Neural cell (in vitro differentiated cells): ENCODE measurements around the gene ANKMY1. TPM values are rescaled to one million over a fixed set of nuclear protein-coding genes. Genes with fewer than 3 reads are reported as not detected.

Source experiments
- H2AFZ ChIP-seq: fragments of 200-600, 300-800 bp; sonication (generic), shearing (Covaris generic); 2 replicates; pipeline ENCODE4 v1.6.0; 2014; ENCODE audit warnings: low read depth, mild to moderate bottlenecking, antibody characterized with exemption, low read length, moderate library complexity
- H3F3A ChIP-seq: fragments of 200-600 bp; shearing (Covaris generic); 2 replicates; pipeline ENCODE4 v1.6.1; 2016; ENCODE audit warnings: mild to moderate bottlenecking, moderate library complexity, mixed read lengths, antibody characterized with exemption, low read length; ENCODE audit not compliant: insufficient read depth, poor library complexity, severe bottlenecking
- H3K27ac ChIP-seq: fragments of 200-600, 300-800 bp; sonication (generic), shearing (Covaris generic); 2 replicates; pipeline ENCODE4 v1.5.1; 2014; ENCODE audit warnings: mild to moderate bottlenecking, low read length, moderate library complexity
- H3K27me3 ChIP-seq: fragments of 300-800, 200-600 bp; sonication (generic), shearing (Covaris generic); 2 replicates; pipeline ENCODE4 v1.6.0; 2014; ENCODE audit warnings: mild to moderate bottlenecking, low read depth, low read length, moderate library complexity; ENCODE audit not compliant: insufficient read depth
- H3K36me3 ChIP-seq: fragments of 300-800, 200-600 bp; sonication (generic), shearing (Covaris generic); 2 replicates; pipeline ENCODE4 v1.5.1; 2014; ENCODE audit warnings: mild to moderate bottlenecking, antibody characterized with exemption, low read length, moderate library complexity; ENCODE audit not compliant: insufficient read depth
- H3K4me2 ChIP-seq: fragments of 300-800, 200-600 bp; sonication (generic), shearing (Covaris generic); 2 replicates; pipeline ENCODE4 v1.6.0; 2014; ENCODE audit warnings: mild to moderate bottlenecking, low read length
- H3K4me3 ChIP-seq: fragments of 300-800, 200-600 bp; sonication (generic), shearing (Covaris generic); 2 replicates; pipeline ENCODE4 v1.5.1; 2014; ENCODE audit warnings: mild to moderate bottlenecking, low read length, moderate library complexity
- H3K79me2 ChIP-seq: fragments of 200-600 bp; shearing (Covaris generic); replicated peaks from 2 replicates; pipeline ENCODE4 v1.6.0; 2014; ENCODE audit warnings: mild to moderate bottlenecking, low read length, moderate library complexity; ENCODE audit not compliant: insufficient read depth
- H3K9ac ChIP-seq: fragments of 300-800, 200-600 bp; sonication (generic), shearing (Covaris generic); 2 replicates; pipeline ENCODE4 v1.6.1; 2016; ENCODE audit warnings: mild to moderate bottlenecking, low read length, mixed read lengths
- H3K9me2 ChIP-seq: fragments of 200-600 bp; shearing (Covaris generic); 2 replicates; pipeline ENCODE4 v1.6.1; 2016; ENCODE audit warnings: mild to moderate bottlenecking, low read length, mixed read lengths; ENCODE audit not compliant: insufficient read depth
- H3K9me3 ChIP-seq: fragments of 200-600, 300-800 bp; sonication (generic), shearing (Covaris generic); 2 replicates; pipeline ENCODE4 v1.6.1; 2016; ENCODE audit warnings: mild to moderate bottlenecking, mixed run types, low read length, moderate library complexity, mixed read lengths
- H4K20me1 ChIP-seq: fragments of 200-600 bp; shearing (Covaris generic); 2 replicates; pipeline ENCODE4 v1.6.1; 2016; ENCODE audit warnings: mild to moderate bottlenecking, mixed run types; ENCODE audit not compliant: insufficient read depth
- EP300 ChIP-seq: fragments of 450-650 bp; conservative IDR thresholded peaks from 2 replicates; pipeline ENCODE4 v1.6.1; 2014; ENCODE audit warnings: antibody characterized with exemption, mild to moderate bottlenecking, moderate library complexity; ENCODE audit not compliant: poor library complexity, severe bottlenecking
- EZH2 ChIP-seq: fragments of 200-600, 300-800 bp; shearing (Covaris generic), sonication (generic); IDR thresholded peaks from 2 replicates; pipeline ENCODE4 v1.6.1; 2014; ENCODE audit warnings: antibody characterized with exemption, low read length, borderline replicate concordance, mild to moderate bottlenecking; ENCODE audit not compliant: insufficient read depth, poor library complexity, severe bottlenecking
- MXI1 ChIP-seq: fragments of 450-650 bp; conservative IDR thresholded peaks from 2 replicates; pipeline ENCODE4 v1.6.1; 2014; ENCODE audit warnings: antibody characterized with exemption, mild to moderate bottlenecking; ENCODE audit not compliant: poor library complexity, severe bottlenecking
- POLR2AphosphoS5 ChIP-seq: IDR thresholded peaks from 2 replicates; pipeline ENCODE4 v1.6.1; 2012
- RAD21 ChIP-seq: fragments of 450-650 bp; conservative IDR thresholded peaks from 2 replicates; pipeline ENCODE4 v1.6.1; 2014; ENCODE audit warnings: antibody characterized with exemption, mild to moderate bottlenecking, moderate library complexity
- SMC3 ChIP-seq: fragments of 450-650 bp; conservative IDR thresholded peaks from 2 replicates; pipeline ENCODE4 v1.6.1; 2014; ENCODE audit warnings: antibody characterized with exemption, mild to moderate bottlenecking, moderate library complexity; ENCODE audit not compliant: poor library complexity
- TAF1 ChIP-seq: IDR thresholded peaks from 2 replicates; pipeline ENCODE4 v1.6.1; 2012; ENCODE audit warnings: low read depth
- polyA plus RNA-seq: library from polyadenylated mRNA; depleted of rRNA; stranded (reverse); fragments of >200 nt; gene quantifications from 2 replicates; pipeline ENCODE4 v1.2.3, GENCODE V29; 2014
- TF ChIP-seq, protein P1 (sequence below): IDR thresholded peaks from 2 replicates; pipeline ENCODE4 v1.6.1; 2012; ENCODE audit warnings: borderline replicate concordance
- TF ChIP-seq, protein P2 (sequence below): fragments of 450-650 bp; IDR thresholded peaks from 2 replicates; pipeline ENCODE4 v1.5.1; 2014; ENCODE audit warnings: antibody characterized with exemption, mild to moderate bottlenecking, moderate library complexity; ENCODE audit not compliant: poor library complexity, severe bottlenecking

ANKMY1 gene
- polyA plus RNA-seq, 1 donor from 2014 or later: 6.6 TPM

DNA sequence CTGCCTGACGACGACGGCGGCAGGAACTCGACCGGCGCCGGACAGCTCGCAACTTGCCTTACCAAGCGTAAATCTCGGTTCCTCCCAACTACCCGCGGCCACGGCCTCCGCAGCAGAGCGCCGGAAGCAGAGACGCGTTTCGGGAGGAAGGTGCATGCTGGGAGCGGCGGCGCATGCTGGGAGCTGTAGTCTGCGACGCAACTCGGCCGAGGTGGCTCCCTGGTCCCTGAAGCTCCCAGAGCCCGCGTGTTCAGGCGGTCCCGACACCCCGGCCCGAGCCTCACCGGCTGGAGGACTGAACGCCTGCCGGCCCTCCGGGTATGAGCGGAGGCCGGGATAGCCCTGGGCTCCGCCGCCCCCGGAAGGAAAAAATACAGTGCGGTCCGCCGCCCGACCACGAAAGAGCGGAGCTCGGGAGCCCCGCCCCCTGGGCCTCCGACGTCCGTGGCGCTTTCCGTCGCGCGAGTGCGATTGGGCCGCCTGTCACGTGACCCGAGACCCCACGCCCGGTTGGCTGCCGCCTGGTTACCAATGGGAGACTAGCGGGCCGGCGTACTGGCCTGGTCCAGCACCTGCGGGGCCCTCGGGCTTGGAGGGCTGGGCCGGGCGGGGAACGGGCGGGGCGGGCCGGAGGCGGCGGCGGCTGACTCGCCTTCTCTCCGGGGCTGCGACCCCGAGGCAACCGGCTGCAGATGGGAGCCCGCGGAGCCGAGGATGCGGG lies 28.6 kb upstream of the ANKMY1 start, which contains the start of gene CAPN10:
TSS of gene CAPN10 (plus strand) at position 537 of the 721 bp plus-strand sequence. CDS start at position 715, 178 bp downstream.
- Histone ChIP-seq H3K4me3 (peak within 1 kb of the TSS; percentile 92), H2AFZ (peak within 1 kb of the TSS; percentile 87), H3K27ac (peak within 1 kb of the TSS; percentile 88), H3K9me2 (no peaks in the 10 kb centered on the region), H3K27me3 (no peaks in the 10 kb centered on the region), H3K36me3 (no peaks in the 10 kb centered on the region), H3K4me2 (peak within 1 kb of the TSS; percentile 77), H3K9ac (peak within 1 kb of the TSS; percentile 90), H3K9me3 (no peaks in the 10 kb centered on the region), H3K79me2 (peaks cover 44% of the 10 kb centered on the region), H3F3A (no peaks in the 10 kb centered on the region), H4K20me1 (no peaks in the 10 kb centered on the region)
- TF ChIP-seq RAD21: no peak
- TF ChIP-seq MXI1: peak; percentile 95
- TF ChIP-seq, protein P1, sequence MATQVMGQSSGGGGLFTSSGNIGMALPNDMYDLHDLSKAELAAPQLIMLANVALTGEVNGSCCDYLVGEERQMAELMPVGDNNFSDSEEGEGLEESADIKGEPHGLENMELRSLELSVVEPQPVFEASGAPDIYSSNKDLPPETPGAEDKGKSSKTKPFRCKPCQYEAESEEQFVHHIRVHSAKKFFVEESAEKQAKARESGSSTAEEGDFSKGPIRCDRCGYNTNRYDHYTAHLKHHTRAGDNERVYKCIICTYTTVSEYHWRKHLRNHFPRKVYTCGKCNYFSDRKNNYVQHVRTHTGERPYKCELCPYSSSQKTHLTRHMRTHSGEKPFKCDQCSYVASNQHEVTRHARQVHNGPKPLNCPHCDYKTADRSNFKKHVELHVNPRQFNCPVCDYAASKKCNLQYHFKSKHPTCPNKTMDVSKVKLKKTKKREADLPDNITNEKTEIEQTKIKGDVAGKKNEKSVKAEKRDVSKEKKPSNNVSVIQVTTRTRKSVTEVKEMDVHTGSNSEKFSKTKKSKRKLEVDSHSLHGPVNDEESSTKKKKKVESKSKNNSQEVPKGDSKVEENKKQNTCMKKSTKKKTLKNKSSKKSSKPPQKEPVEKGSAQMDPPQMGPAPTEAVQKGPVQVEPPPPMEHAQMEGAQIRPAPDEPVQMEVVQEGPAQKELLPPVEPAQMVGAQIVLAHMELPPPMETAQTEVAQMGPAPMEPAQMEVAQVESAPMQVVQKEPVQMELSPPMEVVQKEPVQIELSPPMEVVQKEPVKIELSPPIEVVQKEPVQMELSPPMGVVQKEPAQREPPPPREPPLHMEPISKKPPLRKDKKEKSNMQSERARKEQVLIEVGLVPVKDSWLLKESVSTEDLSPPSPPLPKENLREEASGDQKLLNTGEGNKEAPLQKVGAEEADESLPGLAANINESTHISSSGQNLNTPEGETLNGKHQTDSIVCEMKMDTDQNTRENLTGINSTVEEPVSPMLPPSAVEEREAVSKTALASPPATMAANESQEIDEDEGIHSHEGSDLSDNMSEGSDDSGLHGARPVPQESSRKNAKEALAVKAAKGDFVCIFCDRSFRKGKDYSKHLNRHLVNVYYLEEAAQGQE: peak; percentile 62
- peak; percentile 46 for TF ChIP-seq SMC3
- no peak for TF ChIP-seq EZH2
- no peak for TF ChIP-seq TAF1
- peak; percentile 14 for TF ChIP-seq EP300
- peak; percentile 85 for TF ChIP-seq POLR2AphosphoS5
- TF ChIP-seq, protein P2, sequence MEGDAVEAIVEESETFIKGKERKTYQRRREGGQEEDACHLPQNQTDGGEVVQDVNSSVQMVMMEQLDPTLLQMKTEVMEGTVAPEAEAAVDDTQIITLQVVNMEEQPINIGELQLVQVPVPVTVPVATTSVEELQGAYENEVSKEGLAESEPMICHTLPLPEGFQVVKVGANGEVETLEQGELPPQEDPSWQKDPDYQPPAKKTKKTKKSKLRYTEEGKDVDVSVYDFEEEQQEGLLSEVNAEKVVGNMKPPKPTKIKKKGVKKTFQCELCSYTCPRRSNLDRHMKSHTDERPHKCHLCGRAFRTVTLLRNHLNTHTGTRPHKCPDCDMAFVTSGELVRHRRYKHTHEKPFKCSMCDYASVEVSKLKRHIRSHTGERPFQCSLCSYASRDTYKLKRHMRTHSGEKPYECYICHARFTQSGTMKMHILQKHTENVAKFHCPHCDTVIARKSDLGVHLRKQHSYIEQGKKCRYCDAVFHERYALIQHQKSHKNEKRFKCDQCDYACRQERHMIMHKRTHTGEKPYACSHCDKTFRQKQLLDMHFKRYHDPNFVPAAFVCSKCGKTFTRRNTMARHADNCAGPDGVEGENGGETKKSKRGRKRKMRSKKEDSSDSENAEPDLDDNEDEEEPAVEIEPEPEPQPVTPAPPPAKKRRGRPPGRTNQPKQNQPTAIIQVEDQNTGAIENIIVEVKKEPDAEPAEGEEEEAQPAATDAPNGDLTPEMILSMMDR: peak; percentile 15

DNA sequence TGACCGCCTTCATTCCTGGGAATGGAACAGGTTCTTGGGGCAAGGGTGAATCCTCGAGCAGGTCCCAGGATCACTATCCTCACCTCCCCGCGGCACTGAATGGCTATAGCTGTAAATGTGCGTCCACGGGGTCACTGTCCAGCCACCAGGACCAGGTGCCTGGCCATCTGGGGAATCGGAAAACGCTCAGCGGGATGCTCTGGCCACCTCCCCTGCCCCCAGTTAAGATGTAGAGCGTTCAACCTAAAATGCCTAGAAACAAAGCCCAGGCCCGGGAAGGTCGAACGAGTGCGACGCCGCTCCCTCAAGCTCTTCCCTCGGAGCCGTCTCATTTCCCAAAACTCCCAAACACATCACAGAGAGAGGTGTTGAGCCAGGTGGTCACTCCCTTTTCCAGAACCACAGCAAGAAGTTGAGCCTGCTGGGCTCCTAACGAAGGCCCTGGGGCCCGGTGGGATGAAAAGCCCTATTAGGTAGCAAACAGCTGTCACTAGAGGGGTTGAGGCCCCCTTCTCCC lies 28.0 kb upstream of the ANKMY1 start:
- TF ChIP-seq EZH2 (no peak), POLR2AphosphoS5 (no peak), RAD21 (no peak), TAF1 (no peak), SMC3 (no peak), EP300 (no peak), MXI1 (no peak)
- TF ChIP-seq, protein P1: no peak
- TF ChIP-seq, protein P2: no peak
- Histone ChIP-seq H4K20me1 (no peaks in the 10 kb centered on the region), H2AFZ (peak overlapping the region; percentile 87)

More for the DNA sequence above, 28.0 kb upstream of the ANKMY1 start:
- H3K9ac ChIP-seq: peak overlapping the region; percentile 90
- H3K79me2 ChIP-seq: peaks cover 47% of the 10 kb centered on the region
- H3K4me2 ChIP-seq: peak overlapping the region; percentile 77
- H3K27ac ChIP-seq: peak overlapping the region; percentile 88
- H3K9me3 ChIP-seq: no peaks in the 10 kb centered on the region
- no peaks in the 10 kb centered on the region for H3K36me3 ChIP-seq
- H3K9me2 ChIP-seq: no peaks in the 10 kb centered on the region
- peak overlapping the region; percentile 92 for H3K4me3 ChIP-seq
- H3K27me3 ChIP-seq: no peaks in the 10 kb centered on the region
- H3F3A ChIP-seq: no peaks in the 10 kb centered on the region
